Measurements from ENCODE around the gene PCARE.

The PCARE gene

DNA sequence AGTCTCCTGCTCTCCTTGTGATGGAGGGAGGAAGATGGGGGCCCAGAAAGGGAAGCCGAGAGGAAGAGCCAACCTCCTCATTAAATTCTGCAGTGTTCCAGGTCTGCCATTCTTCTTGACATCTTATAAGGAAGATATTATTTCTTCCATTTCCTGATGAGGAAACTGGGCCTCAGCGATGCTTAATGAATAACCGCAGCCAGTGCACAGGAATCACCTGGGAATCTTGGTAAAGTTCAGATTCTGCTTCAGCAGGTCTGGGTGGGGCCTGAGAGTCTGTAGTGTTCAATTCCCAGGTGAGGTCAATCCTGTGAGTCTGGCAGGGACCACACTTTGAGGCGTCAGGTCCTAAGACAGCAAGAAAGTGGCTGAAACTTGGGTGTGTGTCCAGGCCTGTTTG is 17.3 kb downstream of the PCARE start:
- no peak for TF ChIP-seq RAD21 (IDR thresholded peaks at IDR 0.05; ENCODE audit: low read depth)
- no peak for TF ChIP-seq CEBPB (IDR thresholded peaks at IDR 0.05)
- TF ChIP-seq, protein P1, sequence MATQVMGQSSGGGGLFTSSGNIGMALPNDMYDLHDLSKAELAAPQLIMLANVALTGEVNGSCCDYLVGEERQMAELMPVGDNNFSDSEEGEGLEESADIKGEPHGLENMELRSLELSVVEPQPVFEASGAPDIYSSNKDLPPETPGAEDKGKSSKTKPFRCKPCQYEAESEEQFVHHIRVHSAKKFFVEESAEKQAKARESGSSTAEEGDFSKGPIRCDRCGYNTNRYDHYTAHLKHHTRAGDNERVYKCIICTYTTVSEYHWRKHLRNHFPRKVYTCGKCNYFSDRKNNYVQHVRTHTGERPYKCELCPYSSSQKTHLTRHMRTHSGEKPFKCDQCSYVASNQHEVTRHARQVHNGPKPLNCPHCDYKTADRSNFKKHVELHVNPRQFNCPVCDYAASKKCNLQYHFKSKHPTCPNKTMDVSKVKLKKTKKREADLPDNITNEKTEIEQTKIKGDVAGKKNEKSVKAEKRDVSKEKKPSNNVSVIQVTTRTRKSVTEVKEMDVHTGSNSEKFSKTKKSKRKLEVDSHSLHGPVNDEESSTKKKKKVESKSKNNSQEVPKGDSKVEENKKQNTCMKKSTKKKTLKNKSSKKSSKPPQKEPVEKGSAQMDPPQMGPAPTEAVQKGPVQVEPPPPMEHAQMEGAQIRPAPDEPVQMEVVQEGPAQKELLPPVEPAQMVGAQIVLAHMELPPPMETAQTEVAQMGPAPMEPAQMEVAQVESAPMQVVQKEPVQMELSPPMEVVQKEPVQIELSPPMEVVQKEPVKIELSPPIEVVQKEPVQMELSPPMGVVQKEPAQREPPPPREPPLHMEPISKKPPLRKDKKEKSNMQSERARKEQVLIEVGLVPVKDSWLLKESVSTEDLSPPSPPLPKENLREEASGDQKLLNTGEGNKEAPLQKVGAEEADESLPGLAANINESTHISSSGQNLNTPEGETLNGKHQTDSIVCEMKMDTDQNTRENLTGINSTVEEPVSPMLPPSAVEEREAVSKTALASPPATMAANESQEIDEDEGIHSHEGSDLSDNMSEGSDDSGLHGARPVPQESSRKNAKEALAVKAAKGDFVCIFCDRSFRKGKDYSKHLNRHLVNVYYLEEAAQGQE (IDR thresholded peaks at IDR 0.05; ENCODE audit: low read depth), result no peak
- no peak for TF ChIP-seq NFIC (IDR thresholded peaks at IDR 0.05)
- TF ChIP-seq FOXM1 (IDR thresholded peaks at IDR 0.05; ENCODE audit: borderline replicate concordance, low read depth), result no peak
- TF ChIP-seq TCF12 (IDR thresholded peaks at IDR 0.05; ENCODE audit: low read depth), result no peak
- no peak for TF ChIP-seq TAF1 (IDR thresholded peaks at IDR 0.05; ENCODE audit: low read depth)
- no peak for TF ChIP-seq YY1 (IDR thresholded peaks at IDR 0.05; ENCODE audit: low read depth)
- no peak for TF ChIP-seq TEAD4 (IDR thresholded peaks at IDR 0.05)
- TF ChIP-seq, protein P2, sequence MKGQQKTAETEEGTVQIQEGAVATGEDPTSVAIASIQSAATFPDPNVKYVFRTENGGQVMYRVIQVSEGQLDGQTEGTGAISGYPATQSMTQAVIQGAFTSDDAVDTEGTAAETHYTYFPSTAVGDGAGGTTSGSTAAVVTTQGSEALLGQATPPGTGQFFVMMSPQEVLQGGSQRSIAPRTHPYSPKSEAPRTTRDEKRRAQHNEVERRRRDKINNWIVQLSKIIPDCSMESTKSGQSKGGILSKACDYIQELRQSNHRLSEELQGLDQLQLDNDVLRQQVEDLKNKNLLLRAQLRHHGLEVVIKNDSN (IDR thresholded peaks at IDR 0.05), result no peak
- TF ChIP-seq ZBTB7A (IDR thresholded peaks at IDR 0.05; ENCODE audit: low read depth), result no peak
- TF ChIP-seq EGR1 (IDR thresholded peaks at IDR 0.05), result no peak
- TF ChIP-seq EP300 (IDR thresholded peaks at IDR 0.05; ENCODE audit: borderline replicate concordance), result no peak

DNA sequence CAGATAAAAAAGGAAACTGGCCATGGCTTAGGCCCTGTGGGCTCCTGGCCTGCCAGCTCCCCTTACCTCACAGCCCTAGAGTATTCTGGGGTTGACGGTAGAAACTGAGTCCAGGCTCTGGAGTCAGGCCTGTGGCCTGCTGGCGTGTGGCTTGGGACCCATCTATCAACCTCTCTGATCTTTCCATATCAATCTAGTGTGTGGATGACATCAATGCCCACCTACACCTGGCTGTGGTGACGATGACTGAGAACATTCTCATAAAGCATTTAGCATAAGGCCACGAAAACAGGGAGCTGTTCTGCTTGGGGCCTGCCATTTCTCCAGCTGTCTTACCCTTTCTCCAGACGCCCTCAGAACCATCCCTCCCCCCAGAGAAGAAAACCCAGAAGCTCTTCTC is 17.9 kb downstream of the PCARE start:
- TF ChIP-seq TAF1 (IDR thresholded peaks at IDR 0.05; ENCODE audit: low read depth), result no peak
- TF ChIP-seq CREB1 (IDR thresholded peaks at IDR 0.05; ENCODE audit: low read depth), result no peak
- TF ChIP-seq CEBPB (IDR thresholded peaks at IDR 0.05), result no peak
- TF ChIP-seq YY1 (IDR thresholded peaks at IDR 0.05; ENCODE audit: low read depth), result no peak
- TF ChIP-seq ZBTB7A (IDR thresholded peaks at IDR 0.05; ENCODE audit: low read depth), result no peak
- TF ChIP-seq, protein P2 (IDR thresholded peaks at IDR 0.05), result no peak
- TF ChIP-seq, protein P1 (IDR thresholded peaks at IDR 0.05; ENCODE audit: low read depth), result no peak
- TF ChIP-seq EP300 (IDR thresholded peaks at IDR 0.05; ENCODE audit: borderline replicate concordance), result no peak
- no peak for TF ChIP-seq RAD21 (IDR thresholded peaks at IDR 0.05; ENCODE audit: low read depth)
- no peak for TF ChIP-seq TCF12 (IDR thresholded peaks at IDR 0.05; ENCODE audit: low read depth)
- TF ChIP-seq FOXM1 (IDR thresholded peaks at IDR 0.05; ENCODE audit: borderline replicate concordance, low read depth), result no peak
- TF ChIP-seq NFIC (IDR thresholded peaks at IDR 0.05), result no peak
- TF ChIP-seq, protein P3, sequence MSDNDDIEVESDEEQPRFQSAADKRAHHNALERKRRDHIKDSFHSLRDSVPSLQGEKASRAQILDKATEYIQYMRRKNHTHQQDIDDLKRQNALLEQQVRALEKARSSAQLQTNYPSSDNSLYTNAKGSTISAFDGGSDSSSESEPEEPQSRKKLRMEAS (IDR thresholded peaks at IDR 0.05), result no peak

DNA sequence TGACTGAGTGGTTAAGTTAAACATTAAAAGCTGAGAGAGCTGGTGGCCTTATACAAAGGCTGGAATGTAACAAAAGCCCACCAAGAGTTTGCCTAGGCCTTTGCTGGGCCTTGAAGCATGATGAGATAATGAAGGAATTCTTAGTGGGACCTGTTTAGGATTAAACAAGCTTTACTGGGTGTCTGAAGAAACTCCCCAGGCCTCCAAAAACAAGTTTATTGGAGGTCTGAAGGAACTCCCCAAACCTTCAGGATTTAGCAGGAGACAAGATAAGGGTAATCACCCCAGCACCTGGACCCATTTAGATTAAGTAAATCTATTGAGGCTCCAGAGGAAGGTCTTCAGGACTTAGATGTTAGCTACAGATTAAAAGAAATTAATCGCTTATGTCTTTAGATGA is 18.7 kb downstream of the PCARE start:
- TF ChIP-seq CEBPB (IDR thresholded peaks at IDR 0.05) (no peak), NFIC (IDR thresholded peaks at IDR 0.05) (no peak), TCF12 (IDR thresholded peaks at IDR 0.05; ENCODE audit: low read depth) (no peak), TAF1 (IDR thresholded peaks at IDR 0.05; ENCODE audit: low read depth) (no peak), CREB1 (IDR thresholded peaks at IDR 0.05; ENCODE audit: low read depth) (no peak), TEAD4 (IDR thresholded peaks at IDR 0.05) (no peak)
- TF ChIP-seq, protein P2 (IDR thresholded peaks at IDR 0.05), result no peak

DNA sequence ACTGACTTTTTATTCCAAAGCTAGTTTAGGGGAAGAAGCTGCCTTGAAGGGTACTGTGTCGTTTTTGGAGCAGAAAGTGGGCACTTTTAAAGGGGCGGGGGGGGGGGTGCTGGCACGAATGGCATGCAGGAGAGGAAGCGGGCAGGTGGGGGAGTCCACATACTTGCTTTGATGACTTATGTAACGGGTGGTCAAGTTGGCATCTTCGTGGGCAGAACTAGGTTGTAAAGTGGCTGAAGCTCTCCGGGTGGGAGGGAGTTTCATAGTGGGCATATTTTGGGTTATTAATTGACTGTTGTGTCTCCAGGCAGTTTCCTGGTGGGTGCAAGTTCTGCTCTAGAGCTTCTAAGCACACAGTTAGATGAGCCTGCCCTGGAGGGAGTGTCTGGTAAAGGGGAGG is 19.9 kb downstream of the PCARE start:
- no peak for TF ChIP-seq EGR1 (IDR thresholded peaks at IDR 0.05)
- TF ChIP-seq TAF1 (IDR thresholded peaks at IDR 0.05; ENCODE audit: low read depth), result no peak
- TF ChIP-seq TEAD4 (IDR thresholded peaks at IDR 0.05), result no peak
- no peak for TF ChIP-seq YY1 (IDR thresholded peaks at IDR 0.05; ENCODE audit: low read depth)
- TF ChIP-seq ZBTB7A (IDR thresholded peaks at IDR 0.05; ENCODE audit: low read depth), result no peak
- TF ChIP-seq CREB1 (IDR thresholded peaks at IDR 0.05; ENCODE audit: low read depth), result no peak
- TF ChIP-seq CEBPB (IDR thresholded peaks at IDR 0.05), result no peak
- TF ChIP-seq RAD21 (IDR thresholded peaks at IDR 0.05; ENCODE audit: low read depth), result no peak
- no peak for TF ChIP-seq NFIC (IDR thresholded peaks at IDR 0.05)
- TF ChIP-seq, protein P2 (IDR thresholded peaks at IDR 0.05), result no peak

DNA sequence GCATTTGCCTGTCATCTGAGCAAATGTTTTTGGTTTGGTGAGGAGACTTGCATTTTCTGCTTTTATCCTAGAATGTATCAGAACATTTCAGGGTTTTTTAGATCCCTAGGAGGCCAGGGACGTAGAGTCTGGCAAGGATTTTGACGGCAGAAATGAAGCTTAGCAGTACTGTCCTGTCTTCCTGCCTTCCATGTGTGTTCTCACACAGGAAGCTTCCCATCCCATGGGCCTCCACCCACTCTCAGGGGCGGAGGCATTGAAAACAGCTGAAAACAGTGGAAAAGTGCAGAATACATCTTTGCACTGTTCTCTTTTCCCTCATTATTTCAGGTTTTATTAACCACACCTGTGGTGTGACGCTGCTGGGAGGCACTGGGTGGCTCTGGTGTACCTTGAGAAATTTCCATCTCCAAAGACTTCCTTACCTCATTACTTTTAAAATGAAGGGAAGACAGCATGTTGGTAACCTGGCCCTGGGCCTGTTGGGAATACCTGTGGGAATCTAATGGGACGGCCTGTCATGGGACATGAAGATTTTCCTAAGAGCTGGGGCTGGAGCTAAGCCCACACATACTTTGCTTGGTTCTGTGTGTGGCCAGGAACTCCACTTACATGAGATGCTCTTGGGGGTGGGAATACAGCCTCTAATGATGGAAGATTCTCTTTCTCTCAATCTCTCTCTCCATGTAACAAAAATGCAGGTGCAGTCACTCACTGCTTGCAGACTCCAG is 20.5 kb downstream of the PCARE start:
- TF ChIP-seq RAD21 (IDR thresholded peaks at IDR 0.05; ENCODE audit: low read depth), result peak; percentile 50
- TF ChIP-seq EGR1 (IDR thresholded peaks at IDR 0.05), result no peak

Data from Ishikawa (cell line).